ENCODE data around the gene OXGR1. TPM values are rescaled to one million over a fixed set of nuclear protein-coding genes. Genes with fewer than 3 reads are reported as not detected.

OXGR1 gene
- not detected in 5 replicates for total RNA-seq (2022; extraction: Qiagen RNA extraction)

GRCh38 chr13:96994017-96994857 lies at the start of gene OXGR1:
OXGR1 (minus strand) TSS chr13:96994476; CDS start chr13:96987759, 6,717 bp downstream.

Other genes starting within 250 kb of the OXGR1 start
- 8.8 to 13.2 TPM (median 11.0 TPM) in 5 replicates for gene MBNL2, start 227.9 kb upstream of the OXGR1 start, total RNA-seq (2022; extraction: Qiagen RNA extraction)

All from A549 treated with CORT108297 at 1 μM for 4 hours (cell line).